DND-41 (cell line): ENCODE measurements around the gene LPAR1.

Source experiments
- ATAC-seq: fragments of 200-7000 bp; cut with Tn5 transposase; 3 replicates; pipeline ENCODE4 v1.9.1; 2021; ENCODE audit warnings: low read depth; ENCODE audit not compliant: insufficient read depth
- DNase-seq: peaks from one replicate; pipeline ENCODE4 v3.0.0-alpha.2; 2020
- H2AFZ ChIP-seq: 2 replicates; pipeline ENCODE4 v1.6.0; 2012; ENCODE audit warnings: low read depth, low read length
- H3K27ac ChIP-seq: 2 replicates; pipeline ENCODE4 v1.5.1; 2012; ENCODE audit warnings: low read length, inconsistent platforms
- H3K27me3 ChIP-seq: fragments of 200-600 bp; sonication (generic); 2 replicates; pipeline ENCODE4 v1.6.0; 2012; ENCODE audit warnings: low read length, mild to moderate bottlenecking, inconsistent platforms; ENCODE audit not compliant: insufficient read depth, poor library complexity
- H3K36me3 ChIP-seq: 2 replicates; pipeline ENCODE4 v1.5.1; 2012; ENCODE audit warnings: low read length, inconsistent platforms; ENCODE audit not compliant: insufficient read depth
- H3K4me1 ChIP-seq: 2 replicates; pipeline ENCODE4 v1.5.1; 2012; ENCODE audit warnings: mild to moderate bottlenecking, low read length; ENCODE audit not compliant: insufficient read depth
- H3K4me2 ChIP-seq: 2 replicates; pipeline ENCODE4 v1.6.0; 2012; ENCODE audit warnings: mild to moderate bottlenecking, moderate library complexity, low read length, inconsistent platforms; ENCODE audit not compliant: insufficient read depth
- H3K4me3 ChIP-seq, 2 experiments: fragments of 200-600 bp in 1 of 2; shearing (Covaris generic) in 1 of 2; 2 replicates each; pipeline ENCODE4 v1.5.1; 2012 to 2016; ENCODE audit warnings: inconsistent platforms in 2 of 2, low read length in 2 of 2, mild to moderate bottlenecking in 2 of 2, low read depth in 1 of 2, moderate library complexity in 1 of 2
- H3K79me2 ChIP-seq: 2 replicates; pipeline ENCODE4 v1.6.0; 2012; ENCODE audit warnings: low read length, inconsistent platforms; ENCODE audit not compliant: insufficient read depth
- H3K9ac ChIP-seq: 2 replicates; pipeline ENCODE4 v1.6.0; 2012; ENCODE audit warnings: low read depth, mild to moderate bottlenecking, inconsistent platforms, low read length, moderate library complexity
- H3K9me3 ChIP-seq: 2 replicates; pipeline ENCODE4 v1.5.1; 2012; ENCODE audit warnings: low read length, moderate library complexity, mild to moderate bottlenecking, inconsistent platforms; ENCODE audit not compliant: insufficient read depth, severe bottlenecking
- H4K20me1 ChIP-seq: 2 replicates; pipeline ENCODE4 v1.6.0; 2012; ENCODE audit warnings: low read length; ENCODE audit not compliant: insufficient read depth
- CTCF ChIP-seq: IDR thresholded peaks from 2 replicates; pipeline ENCODE4 v1.5.1; 2012; ENCODE audit warnings: borderline replicate concordance, low read length, moderate library complexity, mild to moderate bottlenecking; ENCODE audit not compliant: poor library complexity, severe bottlenecking; ENCODE audit errors: extremely low read depth
- EZH2 ChIP-seq: IDR thresholded peaks from 3 replicates; pipeline ENCODE4 v1.6.1; 2012; ENCODE audit warnings: borderline replicate concordance, low read depth, mild to moderate bottlenecking, moderate library complexity, low read length, inconsistent platforms; ENCODE audit not compliant: severe bottlenecking

LPAR1 gene

DNA sequence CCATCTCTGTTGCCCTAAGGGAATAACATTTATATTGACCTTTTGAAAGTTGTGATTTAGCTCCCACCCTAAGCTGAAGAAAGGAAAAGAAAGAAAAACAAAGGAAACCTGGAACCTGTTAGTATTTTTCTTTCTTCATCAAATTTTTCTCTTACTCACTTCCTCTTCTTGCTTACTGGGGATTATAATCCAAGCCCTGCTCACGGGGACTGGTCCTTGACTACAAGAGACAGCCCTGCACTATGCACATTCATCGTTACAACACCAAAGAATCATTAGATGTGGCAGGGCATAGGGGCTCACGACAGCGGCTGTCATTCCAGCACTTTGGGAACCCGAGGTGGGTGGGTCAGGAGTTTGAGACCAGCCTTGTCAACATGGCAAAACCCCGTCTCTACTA lies 37.8 kb upstream of the LPAR1 start:
- Histone ChIP-seq H3K4me2 (no peak overlapping the region), H3K27ac (no peak overlapping the region), H3K27me3 (no peaks in the 10 kb centered on the region), H3K79me2 (no peaks in the 10 kb centered on the region), H4K20me1 (no peaks in the 10 kb centered on the region), H2AFZ (no peak overlapping the region), H3K36me3 (no peaks in the 10 kb centered on the region), H3K9me3 (no peaks in the 10 kb centered on the region), H3K9ac (no peak overlapping the region), H3K4me1 (no peaks in the 10 kb centered on the region), H3K4me3 (no peak overlapping the region)
- DNase-seq (no peak), ATAC-seq (no peak)
- TF ChIP-seq EZH2 (no peak), CTCF (no peak)

GRCh38 chr9:111074395-111074794 lies 36.1 kb upstream of the LPAR1 start:
- Histone ChIP-seq H4K20me1 (no peaks in the 10 kb centered on the region), H2AFZ (no peak overlapping the region), H3K9me3 (no peaks in the 10 kb centered on the region), H3K27ac (no peak overlapping the region), H3K27me3 (no peaks in the 10 kb centered on the region), H3K4me3 (no peak overlapping the region), H3K4me2 (no peak overlapping the region), H3K9ac (no peak overlapping the region), H3K4me1 (no peaks in the 10 kb centered on the region), H3K79me2 (no peaks in the 10 kb centered on the region), H3K36me3 (no peaks in the 10 kb centered on the region)
- no peak for TF ChIP-seq EZH2
- no peak for TF ChIP-seq CTCF
- no peak for ATAC-seq
- DNase-seq: no peak

GRCh38 chr9:111069183-111069582 lies 30.9 kb upstream of the LPAR1 start:
- Histone ChIP-seq H3K79me2 (no peaks in the 10 kb centered on the region), H3K4me2 (no peak overlapping the region), H3K9ac (no peak overlapping the region), H3K4me1 (no peaks in the 10 kb centered on the region), H3K36me3 (no peaks in the 10 kb centered on the region), H3K9me3 (no peaks in the 10 kb centered on the region), H3K27me3 (no peaks in the 10 kb centered on the region), H3K4me3 (no peak overlapping the region), H2AFZ (no peak overlapping the region), H4K20me1 (no peaks in the 10 kb centered on the region), H3K27ac (no peak overlapping the region)
- TF ChIP-seq CTCF (no peak), EZH2 (no peak)
- no peak for ATAC-seq
- DNase-seq: no peak

- ATAC-seq: no peak
- no peak overlapping the region for H3K4me3 ChIP-seq
- TF ChIP-seq CTCF (no peak), EZH2 (no peak)
- no peak overlapping the region for H3K9ac ChIP-seq
- DNase-seq: no peak
- H3K9me3 ChIP-seq: no peaks in the 10 kb centered on the region
- no peak overlapping the region for H2AFZ ChIP-seq
- no peaks in the 10 kb centered on the region for H3K27me3 ChIP-seq
- no peaks in the 10 kb centered on the region for H3K36me3 ChIP-seq
- H4K20me1 ChIP-seq: no peaks in the 10 kb centered on the region
- H3K79me2 ChIP-seq: no peaks in the 10 kb centered on the region
- H3K4me1 ChIP-seq: no peaks in the 10 kb centered on the region
- H3K4me2 ChIP-seq: no peak overlapping the region
- no peak overlapping the region for H3K27ac ChIP-seq
Observed at GRCh38 chr9:111068771-111069170, 30.5 kb upstream of the LPAR1 start.
